Measurements from ENCODE around the gene ABCC4.
"Not testable (repeated sequence)": the region's sequence is repeated elsewhere in the genome, so short reads cannot be mapped to it uniquely, and the experiment has no call there.

Gene ABCC4

GRCh38 chr13:95276037-95276505, 25.2 kb downstream of the ABCC4 start:
- peaks cover 21% of the 10 kb centered on the region for H3K36me3 Mint-ChIP-seq (ENCODE audit: low read depth)
- DNase-seq, result no peak
- H3K27ac Mint-ChIP-seq, result no peak overlapping the region
- no peaks in the 10 kb centered on the region for H3K9me3 Mint-ChIP-seq
- H3K4me3 Mint-ChIP-seq, result no peak overlapping the region
- peaks cover 10% of the 10 kb centered on the region for H3K4me1 Mint-ChIP-seq (ENCODE audit: low read depth)
- no peaks in the 10 kb centered on the region for H3K27me3 Mint-ChIP-seq

GRCh38 chr13:95275322-95276036, 25.8 kb downstream of the ABCC4 start:
- H3K9me3 Mint-ChIP-seq, result no peaks in the 10 kb centered on the region
- peaks cover 7% of the 10 kb centered on the region for H3K4me1 Mint-ChIP-seq (ENCODE audit: low read depth)
- no peak overlapping the region for H3K4me3 Mint-ChIP-seq
- H3K27me3 Mint-ChIP-seq, result no peaks in the 10 kb centered on the region
- peaks cover 19% of the 10 kb centered on the region for H3K36me3 Mint-ChIP-seq (ENCODE audit: low read depth)
- H3K27ac Mint-ChIP-seq, result no peak overlapping the region
- no peak for DNase-seq

DNA sequence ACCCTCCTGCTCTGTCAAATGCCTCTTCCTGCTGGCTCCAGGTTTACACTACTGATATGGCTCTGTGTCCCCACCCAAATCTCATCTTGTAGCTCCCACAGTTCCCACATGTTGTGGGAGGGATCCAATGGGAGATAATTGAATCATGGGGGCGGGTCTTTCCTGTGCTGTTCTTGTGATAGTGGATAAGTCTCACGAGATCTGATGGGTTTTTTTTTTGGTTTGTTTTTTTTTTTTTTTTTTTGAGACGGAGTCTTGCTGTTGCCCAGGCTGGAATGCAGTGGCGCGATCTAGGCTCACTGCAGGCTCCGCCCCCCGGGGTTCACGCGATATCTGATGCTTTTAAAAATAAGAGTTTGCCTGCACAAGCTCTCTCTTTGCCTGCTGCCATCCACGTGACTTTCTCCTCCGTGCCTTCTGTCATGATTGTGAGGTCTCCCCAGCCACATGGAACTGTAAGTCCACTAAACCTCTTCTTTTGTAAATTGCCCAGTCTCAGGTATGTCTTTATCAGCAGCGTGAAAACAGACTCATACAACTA, 27.6 kb downstream of the ABCC4 start:
- H3K27ac Mint-ChIP-seq; H3K4me3 Mint-ChIP-seq; H3K4me1 Mint-ChIP-seq (ENCODE audit: low read depth); DNase-seq; H3K27me3 Mint-ChIP-seq; H3K9me3 Mint-ChIP-seq: not testable (repeated sequence)
- H3K36me3 Mint-ChIP-seq (ENCODE audit: low read depth), result peaks cover 18% of the 10 kb centered on the region

DNA sequence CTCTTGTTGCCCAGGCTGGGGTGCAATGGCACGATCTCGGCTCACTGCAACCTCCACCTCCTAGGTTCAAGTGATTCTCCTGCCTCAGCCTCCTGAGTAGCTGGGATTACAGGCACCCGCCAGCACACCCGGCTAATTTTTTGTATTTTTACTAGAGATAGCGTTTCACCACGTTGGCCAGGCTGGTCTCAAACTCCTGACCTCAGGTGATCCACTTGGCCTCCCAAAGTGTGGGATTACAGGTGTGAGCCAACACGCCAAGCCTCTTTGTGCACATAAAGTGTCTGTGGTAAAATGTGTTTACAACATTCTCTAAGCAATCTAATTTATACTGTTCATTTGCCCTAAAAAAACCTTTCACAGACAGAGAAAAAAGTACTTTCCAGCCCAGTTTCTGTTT, 29.2 kb downstream of the ABCC4 start:
- not testable (repeated sequence) for H3K4me3 Mint-ChIP-seq; H3K9me3 Mint-ChIP-seq; DNase-seq; H3K4me1 Mint-ChIP-seq (ENCODE audit: low read depth); H3K27me3 Mint-ChIP-seq; H3K27ac Mint-ChIP-seq
- H3K36me3 Mint-ChIP-seq (ENCODE audit: low read depth), result peaks cover 33% of the 10 kb centered on the region

DNA sequence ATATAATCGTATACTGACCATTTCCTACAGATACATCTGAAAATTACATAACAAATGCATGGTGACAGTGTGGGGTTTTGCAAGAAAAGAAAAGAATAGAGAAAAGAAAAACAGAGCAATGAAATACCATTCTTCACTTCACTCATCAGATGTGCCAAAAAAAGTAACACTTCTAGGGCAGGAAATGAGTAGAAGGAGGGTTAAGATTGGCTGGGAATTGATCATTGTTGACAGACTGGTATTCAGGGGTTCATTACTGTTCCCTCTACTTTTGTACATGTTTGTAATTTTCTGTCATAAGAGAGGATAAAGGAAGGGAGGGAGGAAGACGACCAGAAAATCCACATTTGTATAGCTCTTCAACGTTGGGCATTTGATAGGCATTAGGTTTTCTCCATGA, 31.5 kb downstream of the ABCC4 start:
- Mint-ChIP-seq H3K4me1 (ENCODE audit: low read depth) (peaks cover 8% of the 10 kb centered on the region), H3K36me3 (ENCODE audit: low read depth) (peaks cover 52% of the 10 kb centered on the region), H3K4me3 (no peak overlapping the region), H3K27ac (no peak overlapping the region), H3K27me3 (no peaks in the 10 kb centered on the region), H3K9me3 (peaks cover 4% of the 10 kb centered on the region)
- DNase-seq, result no peak

DNA sequence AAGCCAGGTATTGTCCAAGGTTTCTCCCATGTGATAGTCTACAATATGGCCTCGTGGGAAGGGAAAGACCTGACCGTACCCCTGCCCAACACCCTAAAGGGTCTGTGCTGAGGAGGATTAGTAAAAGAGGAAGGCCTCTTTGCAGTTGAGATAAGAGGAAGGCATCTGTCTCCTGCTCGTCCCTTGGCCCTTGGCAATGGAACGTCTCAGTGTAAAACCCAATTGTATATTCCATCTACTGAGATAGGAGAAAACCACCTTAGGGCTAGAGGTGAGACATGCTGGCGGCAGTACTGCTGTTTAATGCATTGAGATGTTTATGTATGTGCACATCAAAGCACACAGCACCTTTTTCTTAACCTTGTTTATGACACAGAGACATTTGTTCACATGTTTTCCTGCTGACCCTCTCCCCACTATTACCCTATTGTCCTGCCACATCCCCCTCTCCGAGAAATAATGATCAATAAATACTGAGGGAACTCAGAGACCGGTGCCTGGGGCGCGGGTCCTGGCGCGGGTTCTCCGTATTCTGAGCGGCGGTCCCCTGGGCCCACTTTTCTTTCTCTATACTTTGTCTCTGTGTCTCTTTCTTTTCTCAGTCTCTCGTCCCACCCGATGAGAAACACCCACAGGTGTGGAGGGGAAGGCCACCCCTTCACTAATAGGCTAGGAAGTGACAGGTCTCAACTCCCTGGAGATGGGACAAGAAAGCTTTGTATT, 32.7 kb downstream of the ABCC4 start:
- H3K27me3 Mint-ChIP-seq; H3K27ac Mint-ChIP-seq; DNase-seq; H3K4me3 Mint-ChIP-seq; H3K4me1 Mint-ChIP-seq (ENCODE audit: low read depth); H3K9me3 Mint-ChIP-seq: not testable (repeated sequence)
- H3K36me3 Mint-ChIP-seq (ENCODE audit: low read depth), result peaks cover 58% of the 10 kb centered on the region

DNA sequence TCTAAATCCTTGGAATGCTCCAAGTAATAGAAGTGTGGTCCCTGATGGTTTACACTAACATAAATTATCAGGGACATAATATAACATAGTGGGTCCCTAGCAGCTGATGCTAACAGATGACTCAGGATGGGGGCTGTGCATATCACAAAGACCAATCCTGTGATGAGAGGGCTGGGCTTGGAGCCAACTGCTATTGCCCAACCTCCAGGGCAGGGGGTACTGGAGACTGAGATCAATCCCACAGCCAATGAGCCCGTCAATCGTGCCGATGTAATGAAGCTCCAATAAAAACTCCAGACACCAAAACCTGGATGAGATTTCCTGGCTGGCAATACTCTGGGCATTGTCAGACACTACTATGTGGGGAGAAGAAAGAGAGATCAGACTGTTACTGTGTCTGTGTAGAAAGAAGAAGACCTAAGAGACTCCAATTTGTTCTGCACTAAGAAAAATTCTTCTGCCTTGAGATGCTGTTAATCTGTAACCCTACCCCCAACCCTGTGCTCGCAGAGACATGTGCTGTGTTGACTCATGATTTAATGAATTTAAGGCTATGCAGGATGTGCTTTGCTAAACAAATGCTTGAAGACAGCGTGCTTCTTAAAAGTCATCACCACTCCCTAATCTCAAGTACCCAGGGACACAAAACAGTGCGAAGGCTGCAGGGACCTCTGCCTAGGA, 33.4 kb downstream of the ABCC4 start:
- Mint-ChIP-seq H3K27me3 (no peaks in the 10 kb centered on the region), H3K4me1 (ENCODE audit: low read depth) (peaks cover 8% of the 10 kb centered on the region), H3K4me3 (no peak overlapping the region), H3K27ac (no peak overlapping the region), H3K9me3 (peaks cover 4% of the 10 kb centered on the region), H3K36me3 (ENCODE audit: low read depth) (peaks cover 55% of the 10 kb centered on the region)
- DNase-seq, result no peak

- no peak overlapping the region for H3K4me3 Mint-ChIP-seq
- H3K36me3 Mint-ChIP-seq (ENCODE audit: low read depth), result peaks cover 62% of the 10 kb centered on the region
- H3K9me3 Mint-ChIP-seq, result peaks cover 4% of the 10 kb centered on the region
- H3K27ac Mint-ChIP-seq, result no peak overlapping the region
- peaks cover 4% of the 10 kb centered on the region for H3K4me1 Mint-ChIP-seq (ENCODE audit: low read depth)
- DNase-seq, result no peak
- no peaks in the 10 kb centered on the region for H3K27me3 Mint-ChIP-seq
These were observed 37.0 kb downstream of the ABCC4 start for GRCh38 chr13:95264225-95264624.

DNA sequence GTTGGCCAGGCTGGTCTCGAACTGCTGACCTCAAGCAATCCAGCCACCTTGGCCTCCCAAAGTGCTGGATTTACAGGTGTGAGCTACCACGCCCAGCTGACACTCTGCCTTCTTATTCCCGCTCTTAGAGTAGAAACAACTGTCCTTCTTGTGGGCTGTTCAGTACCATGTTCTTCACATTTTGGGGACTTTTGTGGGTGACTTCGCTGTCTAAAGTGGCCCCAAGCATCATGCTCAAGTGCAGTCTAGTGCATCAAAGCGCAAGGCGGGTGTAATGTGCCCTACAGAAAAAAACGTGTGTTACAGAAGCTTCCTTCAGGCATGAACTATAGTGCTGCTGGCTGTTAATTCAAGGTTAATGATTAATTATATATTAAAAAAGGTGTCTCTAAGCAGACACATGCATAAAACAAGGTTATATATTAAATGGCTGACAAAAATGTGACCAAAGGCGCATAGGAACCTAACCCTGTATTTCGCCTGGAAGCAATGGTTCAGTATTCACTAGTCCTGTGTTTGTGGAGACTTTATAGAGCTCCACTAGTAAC, 38.3 kb downstream of the ABCC4 start:
- H3K36me3 Mint-ChIP-seq (ENCODE audit: low read depth), result peaks cover 59% of the 10 kb centered on the region
- no peak overlapping the region for H3K4me3 Mint-ChIP-seq
- peaks cover 4% of the 10 kb centered on the region for H3K9me3 Mint-ChIP-seq
- H3K27ac Mint-ChIP-seq, result no peak overlapping the region
- H3K4me1 Mint-ChIP-seq (ENCODE audit: low read depth), result peaks cover 4% of the 10 kb centered on the region
- H3K27me3 Mint-ChIP-seq, result no peaks in the 10 kb centered on the region
- DNase-seq, result no peak

DNA sequence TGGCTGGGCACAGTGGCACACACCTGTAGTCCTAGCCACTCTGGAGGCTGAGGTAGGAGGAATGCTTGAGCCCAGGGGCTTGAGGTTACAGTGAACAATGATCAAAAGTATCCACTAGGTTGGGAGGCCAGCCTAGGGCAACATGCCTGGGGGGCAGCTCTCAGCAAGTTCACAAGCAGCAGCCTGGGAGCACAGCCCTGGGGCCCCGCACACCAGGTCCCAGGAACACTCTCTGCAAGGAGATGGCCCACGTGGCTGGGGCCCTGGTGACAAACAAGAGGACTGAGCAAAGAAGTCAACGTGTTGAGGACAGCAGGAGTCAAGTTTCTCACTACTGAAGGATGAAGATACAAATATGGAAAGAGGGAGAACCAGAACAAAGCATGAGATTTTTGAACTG, 39.3 kb downstream of the ABCC4 start:
- Mint-ChIP-seq H3K4me3 (no peak overlapping the region), H3K36me3 (ENCODE audit: low read depth) (peaks cover 54% of the 10 kb centered on the region), H3K9me3 (no peaks in the 10 kb centered on the region), H3K27me3 (no peaks in the 10 kb centered on the region), H3K4me1 (ENCODE audit: low read depth) (peaks cover 4% of the 10 kb centered on the region), H3K27ac (no peak overlapping the region)
- DNase-seq, result no peak

- no peak for DNase-seq
- Mint-ChIP-seq H3K27ac (no peak overlapping the region), H3K27me3 (no peaks in the 10 kb centered on the region), H3K4me3 (no peak overlapping the region), H3K4me1 (ENCODE audit: low read depth) (peaks cover 4% of the 10 kb centered on the region), H3K9me3 (no peaks in the 10 kb centered on the region), H3K36me3 (ENCODE audit: low read depth) (peaks cover 40% of the 10 kb centered on the region)
These were observed 41.2 kb downstream of the ABCC4 start for GRCh38 chr13:95260031-95260525.

GRCh38 chr13:95258619-95259194, 42.5 kb downstream of the ABCC4 start:
- no peak overlapping the region for H3K4me3 Mint-ChIP-seq
- no peak overlapping the region for H3K27ac Mint-ChIP-seq
- H3K4me1 Mint-ChIP-seq (ENCODE audit: low read depth), result peaks cover 8% of the 10 kb centered on the region
- peaks cover 29% of the 10 kb centered on the region for H3K36me3 Mint-ChIP-seq (ENCODE audit: low read depth)
- no peaks in the 10 kb centered on the region for H3K27me3 Mint-ChIP-seq
- DNase-seq, result no peak
- no peaks in the 10 kb centered on the region for H3K9me3 Mint-ChIP-seq

- DNase-seq, result no peak
- Mint-ChIP-seq H3K27ac (no peak overlapping the region), H3K4me1 (ENCODE audit: low read depth) (peaks cover 8% of the 10 kb centered on the region), H3K9me3 (no peaks in the 10 kb centered on the region), H3K4me3 (no peak overlapping the region), H3K36me3 (ENCODE audit: low read depth) (peaks cover 29% of the 10 kb centered on the region), H3K27me3 (no peaks in the 10 kb centered on the region)
These were observed 43.2 kb downstream of the ABCC4 start for GRCh38 chr13:95258098-95258497.

DNA sequence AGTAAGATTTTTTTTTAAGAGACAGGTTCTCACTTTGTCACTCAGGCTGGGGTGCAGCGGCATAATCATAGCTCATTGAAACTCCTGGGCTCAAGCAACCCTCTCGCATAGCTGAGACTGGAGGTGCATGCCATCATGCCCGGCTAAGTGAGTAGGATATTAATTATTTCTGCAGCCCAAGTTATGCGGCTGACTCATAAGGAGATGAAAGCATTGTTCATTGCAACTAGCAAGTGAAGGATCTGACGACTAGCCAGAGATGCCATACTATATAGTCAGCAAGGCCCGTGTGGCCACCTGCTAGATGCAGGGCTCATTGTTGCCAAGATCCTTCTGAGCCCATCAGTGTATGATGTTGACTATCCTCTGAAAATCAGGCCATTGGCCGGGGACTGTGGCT, 45.2 kb downstream of the ABCC4 start:
- Mint-ChIP-seq H3K27ac (no peak overlapping the region), H3K4me1 (ENCODE audit: low read depth) (peaks cover 14% of the 10 kb centered on the region), H3K4me3 (no peak overlapping the region), H3K9me3 (no peaks in the 10 kb centered on the region), H3K36me3 (ENCODE audit: low read depth) (peaks cover 27% of the 10 kb centered on the region), H3K27me3 (no peaks in the 10 kb centered on the region)
- no peak for DNase-seq
